DOHH2 (cell line): ENCODE measurements around the gene ECSCR.

Experiments
- EZH2phosphoT487 ChIP-seq: fragments of 200-600 bp; sonication (generic); IDR thresholded peaks from 2 replicates; pipeline ENCODE4 v1.6.1; 2017; ENCODE audit warnings: borderline replicate concordance, mild to moderate bottlenecking, antibody characterized with exemption, low read length, moderate library complexity, mixed read lengths
- TF ChIP-seq, protein P1 (sequence below): fragments of 200-600 bp; sonication (generic); IDR thresholded peaks from one replicate; pipeline ENCODE4 v1.5.1; 2014; ENCODE audit warnings: antibody characterized with exemption, mild to moderate bottlenecking, low read depth, low read length; ENCODE audit not compliant: poor library complexity, severe bottlenecking

GRCh38 chr5:139495638-139496435 lies 33.3 kb upstream of the ECSCR start:
- TF ChIP-seq, protein P1, sequence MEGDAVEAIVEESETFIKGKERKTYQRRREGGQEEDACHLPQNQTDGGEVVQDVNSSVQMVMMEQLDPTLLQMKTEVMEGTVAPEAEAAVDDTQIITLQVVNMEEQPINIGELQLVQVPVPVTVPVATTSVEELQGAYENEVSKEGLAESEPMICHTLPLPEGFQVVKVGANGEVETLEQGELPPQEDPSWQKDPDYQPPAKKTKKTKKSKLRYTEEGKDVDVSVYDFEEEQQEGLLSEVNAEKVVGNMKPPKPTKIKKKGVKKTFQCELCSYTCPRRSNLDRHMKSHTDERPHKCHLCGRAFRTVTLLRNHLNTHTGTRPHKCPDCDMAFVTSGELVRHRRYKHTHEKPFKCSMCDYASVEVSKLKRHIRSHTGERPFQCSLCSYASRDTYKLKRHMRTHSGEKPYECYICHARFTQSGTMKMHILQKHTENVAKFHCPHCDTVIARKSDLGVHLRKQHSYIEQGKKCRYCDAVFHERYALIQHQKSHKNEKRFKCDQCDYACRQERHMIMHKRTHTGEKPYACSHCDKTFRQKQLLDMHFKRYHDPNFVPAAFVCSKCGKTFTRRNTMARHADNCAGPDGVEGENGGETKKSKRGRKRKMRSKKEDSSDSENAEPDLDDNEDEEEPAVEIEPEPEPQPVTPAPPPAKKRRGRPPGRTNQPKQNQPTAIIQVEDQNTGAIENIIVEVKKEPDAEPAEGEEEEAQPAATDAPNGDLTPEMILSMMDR, result no peak
- no peak for TF ChIP-seq EZH2phosphoT487
